ENCODE results near the gene ZFP36. TPM values are rescaled to one million over a fixed set of nuclear protein-coding genes. Genes with fewer than 3 reads are reported as not detected.

The ZFP36 gene
- total and polyA plus RNA-seq, 2 donors (not counting 1 experiment from before 2014, with no cell fraction given): 260 to 1,633 TPM

DNA sequence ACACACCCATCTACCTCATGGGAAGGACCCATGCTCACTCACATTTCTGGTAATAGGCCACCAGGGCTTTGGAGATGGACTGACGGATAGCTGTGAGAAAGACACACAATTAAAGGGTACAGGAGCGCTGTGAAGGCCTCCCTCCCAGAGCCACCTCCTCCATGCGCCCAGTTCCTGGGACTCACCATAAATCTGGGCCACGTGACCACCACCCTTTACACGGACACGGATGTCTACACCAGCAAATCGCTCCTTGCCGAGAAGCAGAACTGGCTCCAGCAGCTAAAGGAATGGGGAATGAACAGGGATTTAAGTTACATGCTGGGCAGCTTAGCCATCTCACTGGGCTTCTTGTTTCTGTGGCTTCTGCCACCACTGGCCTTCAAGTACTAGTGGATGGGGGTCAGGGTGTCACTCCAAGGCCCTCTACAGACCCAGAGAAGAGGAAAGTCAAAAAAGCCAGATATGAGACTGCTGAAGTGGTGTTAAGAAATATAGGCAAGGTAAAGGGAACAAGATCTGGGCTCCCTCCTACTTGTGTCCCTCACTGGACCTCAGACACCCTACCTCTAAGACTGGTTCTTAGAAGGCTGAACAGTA, 26.9 kb downstream of the ZFP36 start:
- Histone ChIP-seq H3K4me2 (replicated peaks; ENCODE audit: low read depth, low read length, poor library complexity, severe bottlenecking) (peak overlapping the region; percentile 92), H3K79me2 (ENCODE audit: control insufficient read depth, insufficient read depth, low read length) (peaks cover 49% of the 10 kb centered on the region), H3K9ac (ENCODE audit: low read length) (peak overlapping the region; percentile 96), H3K9me3 (ENCODE audit: control extremely low read depth in 1 of 3, control insufficient read depth in 2 of 3, insufficient read depth in 1 of 3, low read length in 2 of 3) (no peaks in the 10 kb centered on the region), H4K20me1 (ENCODE audit: control insufficient read depth, insufficient read depth, low read length, poor library complexity, severe bottlenecking) (peaks cover 34% of the 10 kb centered on the region), H3K27ac (ENCODE audit: low read length in 2 of 2) (peak overlapping the region in 1 of 2 donors; percentile 93), H2AFZ (ENCODE audit: insufficient read depth, low read depth, low read length, poor library complexity, severe bottlenecking) (no peak overlapping the region), H3K4me3 (ENCODE audit: control extremely low read depth in 1 of 5, extremely low read depth in 1 of 5, insufficient read depth in 1 of 5, low read depth in 2 of 5, low read length in 4 of 5) (no peak overlapping the region), H3K4me1 (ENCODE audit: control insufficient read depth in 2 of 2, insufficient read depth in 2 of 2, low read length in 2 of 2) (peaks cover 23 to 33% of the 10 kb centered on the region in 2 donors), H3K27me3 (replicated peaks in 1 of 4; ENCODE audit: control extremely low read depth in 1 of 4, control insufficient read depth in 3 of 4, insufficient read depth in 4 of 4, low read length in 3 of 4) (no peaks in the 10 kb centered on the region), H3K36me3 (replicated peaks in 1 of 2; ENCODE audit: control extremely low read depth in 1 of 2, control insufficient read depth in 1 of 2, extremely low read depth in 1 of 2, insufficient read depth in 2 of 2, low read length in 1 of 2) (peaks cover 7 to 37% of the 10 kb centered on the region in 2 experiments)
- ATAC-seq (ENCODE audit: low read depth) (no peak), DNase-seq (peak; percentile 17)
- ChIA-PET CTCF (no interaction called here), POLR2A (interaction anchor here (0.9 kb wide), 1 partner anchor 32 kb away, joined by 3 read pairs; no protein-coding TSS in a partner anchor)
- WGBS (ENCODE audit: insufficient coverage): 96% methylated on average over 3 of the region's 8 CpGs
- peaks cover 44% of the 10 kb centered on the region for H3K4me1 Mint-ChIP-seq
- intact Hi-C loops (cut with micrococcal nuclease): no loop called here
- TF ChIP-seq EZH2 (IDR thresholded peaks at IDR 0.05; ENCODE audit: borderline replicate concordance, insufficient read depth, low read depth, low read length, poor library complexity, severe bottlenecking): no peak
- no peaks in the 10 kb centered on the region for H3K9me3 Mint-ChIP-seq (ENCODE audit: insufficient read depth)
- peak overlapping the region; percentile 100 for H3K4me3 Mint-ChIP-seq
- H3K27me3 Mint-ChIP-seq: no peaks in the 10 kb centered on the region
- H3K27ac Mint-ChIP-seq: peak overlapping the region; percentile 53

DNA sequence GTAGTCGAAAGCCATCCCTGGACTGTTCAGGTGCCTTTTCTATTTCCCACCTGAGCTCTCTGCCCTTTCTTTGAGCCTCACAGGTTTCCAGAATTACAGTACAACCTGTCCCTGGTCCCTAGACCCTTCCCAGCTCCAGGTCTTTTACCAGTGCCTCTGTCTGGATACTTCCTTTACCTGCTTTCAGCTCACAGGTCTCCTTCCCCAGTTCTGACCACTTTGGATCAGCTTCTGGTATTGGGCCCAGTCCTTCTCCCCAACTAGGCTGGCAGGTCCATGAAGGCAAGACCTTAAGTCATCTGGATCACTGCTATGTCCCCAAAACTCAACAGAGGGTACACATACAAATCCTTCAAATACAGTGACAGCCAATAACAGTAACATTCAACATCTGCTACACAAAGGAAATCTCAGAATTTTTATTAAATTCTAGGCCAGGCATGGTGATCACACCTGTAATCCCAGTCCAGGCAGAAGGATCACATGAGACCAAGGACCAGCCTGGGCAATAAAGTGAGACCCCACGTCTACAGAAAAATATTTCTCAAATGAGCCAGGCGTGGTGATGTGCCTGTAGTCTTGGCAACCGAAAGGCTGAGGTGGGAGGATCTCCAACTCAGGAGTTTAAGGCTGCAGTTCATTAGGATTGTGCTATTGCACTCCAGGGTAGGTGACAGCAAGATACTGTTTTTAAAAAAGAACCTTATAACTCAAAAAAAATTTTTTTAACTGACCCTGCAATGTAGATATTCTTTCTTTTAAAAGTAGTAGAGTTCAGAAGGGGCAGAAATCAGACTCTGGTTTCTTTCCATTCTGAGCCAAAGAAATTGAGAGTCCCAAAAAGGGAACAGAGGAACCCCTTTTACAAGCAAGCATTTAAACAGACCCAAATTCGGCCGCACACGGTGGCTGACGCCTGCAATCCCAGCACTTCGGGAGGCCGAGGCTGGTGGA, 27.8 kb downstream of the ZFP36 start:
- H3K4me3 ChIP-seq (ENCODE audit: control extremely low read depth in 1 of 5, extremely low read depth in 1 of 5, insufficient read depth in 1 of 5, low read depth in 2 of 5, low read length in 4 of 5): peak overlapping the region in 4 of 5 experiments; percentile 65 to 100 (median 86)
- ATAC-seq (ENCODE audit: low read depth) (no peak), DNase-seq (no peak)
- peak overlapping the region in 1 of 2 donors; percentile 93 for H3K27ac ChIP-seq (ENCODE audit: low read length in 2 of 2)
- intact Hi-C loops (cut with micrococcal nuclease): loop anchor here (1.0 kb wide), 1 partner anchor 43 kb away; the partner anchor contains the start of genes MED29 and PAF1
- Mint-ChIP-seq H3K27ac (peak overlapping the region; percentile 53), H3K9me3 (ENCODE audit: insufficient read depth) (no peaks in the 10 kb centered on the region), H3K4me1 (peaks cover 44% of the 10 kb centered on the region), H3K27me3 (no peaks in the 10 kb centered on the region), H3K4me3 (peak overlapping the region; percentile 100)
- ChIA-PET CTCF (interaction anchor here (1.5 to 1.8 kb wide), 5 partner anchors 11 to 43 kb away, joined by 6 to 28 read pairs (median 9); partner anchors contain the start of genes MED29, PAF1, PLEKHG2 and SUPT5H), POLR2A (interaction anchor here (0.6 to 1.9 kb wide), 11 partner anchors 8 to 99 kb away, joined by 3 to 42 read pairs (median 10); partner anchors contain the start of genes GMFG, PLEKHG2, SAMD4B and SUPT5H)
- H3K9ac ChIP-seq (ENCODE audit: low read length): peak overlapping the region; percentile 96
- TF ChIP-seq, protein P1, sequence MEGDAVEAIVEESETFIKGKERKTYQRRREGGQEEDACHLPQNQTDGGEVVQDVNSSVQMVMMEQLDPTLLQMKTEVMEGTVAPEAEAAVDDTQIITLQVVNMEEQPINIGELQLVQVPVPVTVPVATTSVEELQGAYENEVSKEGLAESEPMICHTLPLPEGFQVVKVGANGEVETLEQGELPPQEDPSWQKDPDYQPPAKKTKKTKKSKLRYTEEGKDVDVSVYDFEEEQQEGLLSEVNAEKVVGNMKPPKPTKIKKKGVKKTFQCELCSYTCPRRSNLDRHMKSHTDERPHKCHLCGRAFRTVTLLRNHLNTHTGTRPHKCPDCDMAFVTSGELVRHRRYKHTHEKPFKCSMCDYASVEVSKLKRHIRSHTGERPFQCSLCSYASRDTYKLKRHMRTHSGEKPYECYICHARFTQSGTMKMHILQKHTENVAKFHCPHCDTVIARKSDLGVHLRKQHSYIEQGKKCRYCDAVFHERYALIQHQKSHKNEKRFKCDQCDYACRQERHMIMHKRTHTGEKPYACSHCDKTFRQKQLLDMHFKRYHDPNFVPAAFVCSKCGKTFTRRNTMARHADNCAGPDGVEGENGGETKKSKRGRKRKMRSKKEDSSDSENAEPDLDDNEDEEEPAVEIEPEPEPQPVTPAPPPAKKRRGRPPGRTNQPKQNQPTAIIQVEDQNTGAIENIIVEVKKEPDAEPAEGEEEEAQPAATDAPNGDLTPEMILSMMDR (IDR thresholded peaks at IDR 0.05): no peak
- TF ChIP-seq EZH2 (IDR thresholded peaks at IDR 0.05; ENCODE audit: borderline replicate concordance, insufficient read depth, low read depth, low read length, poor library complexity, severe bottlenecking): no peak
- peak overlapping the region; percentile 92 for H3K4me2 ChIP-seq (replicated peaks; ENCODE audit: low read depth, low read length, poor library complexity, severe bottlenecking)
- no peak overlapping the region for H2AFZ ChIP-seq (ENCODE audit: insufficient read depth, low read depth, low read length, poor library complexity, severe bottlenecking)
- peaks cover 23 to 33% of the 10 kb centered on the region in 2 donors for H3K4me1 ChIP-seq (ENCODE audit: control insufficient read depth in 2 of 2, insufficient read depth in 2 of 2, low read length in 2 of 2)
- peaks cover 49% of the 10 kb centered on the region for H3K79me2 ChIP-seq (ENCODE audit: control insufficient read depth, insufficient read depth, low read length)
- H3K36me3 ChIP-seq (replicated peaks in 1 of 2; ENCODE audit: control extremely low read depth in 1 of 2, control insufficient read depth in 1 of 2, extremely low read depth in 1 of 2, insufficient read depth in 2 of 2, low read length in 1 of 2): peaks cover 7 to 37% of the 10 kb centered on the region in 2 experiments
- H4K20me1 ChIP-seq (ENCODE audit: control insufficient read depth, insufficient read depth, low read length, poor library complexity, severe bottlenecking): peaks cover 34% of the 10 kb centered on the region
- WGBS (ENCODE audit: insufficient coverage): 38% methylated on average over 8 of the region's 10 CpGs
- no peaks in the 10 kb centered on the region for H3K27me3 ChIP-seq (replicated peaks in 1 of 4; ENCODE audit: control extremely low read depth in 1 of 4, control insufficient read depth in 3 of 4, insufficient read depth in 4 of 4, low read length in 3 of 4)
- H3K9me3 ChIP-seq (ENCODE audit: control extremely low read depth in 1 of 3, control insufficient read depth in 2 of 3, insufficient read depth in 1 of 3, low read length in 2 of 3): no peaks in the 10 kb centered on the region

Measured in B cell (primary cell).